IPS-20b (cell line): Measurements from ENCODE around the gene DENND4B.

Experiments used
- H3K27ac ChIP-seq: one replicate; pipeline ENCODE4 v1.5.1; 2013; ENCODE audit warnings: low read length
- H3K27me3 ChIP-seq: 2 replicates; pipeline ENCODE4 v1.6.1; 2013; ENCODE audit warnings: mild to moderate bottlenecking, low read length, inconsistent platforms; ENCODE audit not compliant: insufficient read depth
- H3K36me3 ChIP-seq: 2 replicates; pipeline ENCODE4 v1.6.1; 2013; ENCODE audit warnings: low read depth, mild to moderate bottlenecking, inconsistent platforms, low read length, moderate library complexity; ENCODE audit not compliant: insufficient read depth
- H3K4me1 ChIP-seq: 2 replicates; pipeline ENCODE4 v1.6.1; 2013; ENCODE audit warnings: mild to moderate bottlenecking, control low read depth, inconsistent platforms, low read length, moderate library complexity; ENCODE audit not compliant: insufficient read depth
- H3K4me3 ChIP-seq: 2 replicates; pipeline ENCODE4 v1.5.1; 2013; ENCODE audit warnings: mild to moderate bottlenecking, low read length, inconsistent platforms
- H3K9ac ChIP-seq: 2 replicates; pipeline ENCODE4 v1.6.1; 2013; ENCODE audit warnings: low read depth, mild to moderate bottlenecking, inconsistent platforms, low read length, moderate library complexity
- H3K9me3 ChIP-seq: 2 replicates; pipeline ENCODE4 v1.6.1; 2013; ENCODE audit warnings: mild to moderate bottlenecking, low read depth, low read length, inconsistent platforms; ENCODE audit not compliant: insufficient read depth

DENND4B gene

GRCh38 chr1:153888533-153888932, 58.0 kb downstream of the DENND4B start:
- no peaks in the 10 kb centered on the region for H3K9me3 ChIP-seq
- no peaks in the 10 kb centered on the region for H3K4me1 ChIP-seq
- peaks cover 19% of the 10 kb centered on the region for H3K36me3 ChIP-seq
- no peak overlapping the region for H3K4me3 ChIP-seq
- no peak overlapping the region for H3K27ac ChIP-seq
- no peak overlapping the region for H3K9ac ChIP-seq
- no peaks in the 10 kb centered on the region for H3K27me3 ChIP-seq

DNA sequence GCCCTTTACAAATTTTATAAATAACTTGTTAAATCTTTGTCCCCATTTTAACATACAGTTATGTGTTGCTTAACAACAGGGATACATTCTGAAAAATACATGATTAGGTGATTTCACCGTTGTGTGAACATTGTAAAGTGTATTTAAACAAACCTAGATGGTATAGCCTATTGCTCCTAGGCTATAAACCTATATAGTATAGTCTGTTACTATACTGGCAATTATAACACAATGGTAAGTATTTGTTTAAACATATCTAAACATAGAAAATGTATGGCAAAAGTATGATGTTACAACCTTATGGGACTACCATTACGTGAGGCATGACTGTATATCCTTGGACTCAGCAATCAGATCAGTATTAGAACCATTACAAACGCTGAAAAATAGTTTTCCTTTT, 60.4 kb downstream of the DENND4B start:
- no peak overlapping the region for H3K9ac ChIP-seq
- peaks cover 16% of the 10 kb centered on the region; the same call in 1 of the 2 replicates for H3K4me1 ChIP-seq
- no peaks in the 10 kb centered on the region for H3K27me3 ChIP-seq
- no peak overlapping the region for H3K27ac ChIP-seq
- H3K9me3 ChIP-seq = no peaks in the 10 kb centered on the region
- no peak overlapping the region for H3K4me3 ChIP-seq
- peaks cover 15% of the 10 kb centered on the region for H3K36me3 ChIP-seq

GRCh38 chr1:153883223-153883622, 63.3 kb downstream of the DENND4B start:
- H3K9ac ChIP-seq = no peak overlapping the region; the same call in 1 of the 2 replicates
- no peaks in the 10 kb centered on the region for H3K27me3 ChIP-seq
- H3K4me1 ChIP-seq = peaks cover 16% of the 10 kb centered on the region; the same call in 1 of the 2 replicates
- no peaks in the 10 kb centered on the region for H3K9me3 ChIP-seq
- H3K27ac ChIP-seq = no peak overlapping the region
- H3K4me3 ChIP-seq = no peak overlapping the region
- H3K36me3 ChIP-seq = peaks cover 11% of the 10 kb centered on the region

- Histone ChIP-seq H3K9me3 (no peaks in the 10 kb centered on the region), H3K27ac (peak overlapping the region; percentile 33)
Observed at GRCh38 chr1:153882296-153882912, 64.1 kb downstream of the DENND4B start.

DNA sequence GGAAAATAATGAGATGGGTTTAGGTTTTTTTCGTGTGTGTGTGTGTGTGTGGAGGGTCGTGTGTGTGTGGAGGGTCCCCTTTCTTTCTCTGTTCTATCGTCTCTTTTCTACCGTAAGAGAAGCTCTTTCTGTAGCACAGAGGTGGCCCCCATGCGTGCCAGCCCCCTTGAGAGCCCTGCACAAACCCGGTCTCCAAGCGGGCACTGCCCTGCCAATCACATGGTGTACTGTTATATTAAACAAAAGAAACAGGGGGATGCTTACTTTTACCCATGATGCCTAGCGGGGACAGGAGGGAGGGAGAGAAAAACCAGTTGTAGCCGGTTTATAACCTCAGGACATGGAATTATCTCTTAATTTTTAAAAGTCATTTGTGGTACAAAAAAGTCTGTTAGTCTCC, 64.8 kb downstream of the DENND4B start:
- peaks cover 9% of the 10 kb centered on the region; the same call in 1 of the 2 replicates for H3K36me3 ChIP-seq
- peaks cover 16% of the 10 kb centered on the region; the same call in 1 of the 2 replicates for H3K4me1 ChIP-seq
- H3K27ac ChIP-seq = peak overlapping the region; percentile 33
- H3K4me3 ChIP-seq = no peak overlapping the region
- H3K9ac ChIP-seq = peak overlapping the region; percentile 32; the same call in 1 of the 2 replicates
- no peaks in the 10 kb centered on the region for H3K27me3 ChIP-seq
- no peaks in the 10 kb centered on the region for H3K9me3 ChIP-seq

More at GRCh38 chr1:153882296-153882912, 64.1 kb downstream of the DENND4B start:
- no peaks in the 10 kb centered on the region for H3K27me3 ChIP-seq
- peak overlapping the region; percentile 32; the same call in 1 of the 2 replicates for H3K9ac ChIP-seq
- peaks cover 9% of the 10 kb centered on the region; the same call in 1 of the 2 replicates for H3K36me3 ChIP-seq
- no peak overlapping the region for H3K4me3 ChIP-seq
- peaks cover 16% of the 10 kb centered on the region; the same call in 1 of the 2 replicates for H3K4me1 ChIP-seq

GRCh38 chr1:153880962-153881361, 65.6 kb downstream of the DENND4B start:
- Histone ChIP-seq H3K36me3 (peaks cover 6% of the 10 kb centered on the region; the same call in 1 of the 2 replicates), H3K4me1 (peaks cover 16% of the 10 kb centered on the region; the same call in 1 of the 2 replicates), H3K4me3 (no peak overlapping the region), H3K27me3 (no peaks in the 10 kb centered on the region), H3K9ac (peak overlapping the region; percentile 32; the same call in 1 of the 2 replicates), H3K27ac (no peak overlapping the region), H3K9me3 (no peaks in the 10 kb centered on the region)

DNA sequence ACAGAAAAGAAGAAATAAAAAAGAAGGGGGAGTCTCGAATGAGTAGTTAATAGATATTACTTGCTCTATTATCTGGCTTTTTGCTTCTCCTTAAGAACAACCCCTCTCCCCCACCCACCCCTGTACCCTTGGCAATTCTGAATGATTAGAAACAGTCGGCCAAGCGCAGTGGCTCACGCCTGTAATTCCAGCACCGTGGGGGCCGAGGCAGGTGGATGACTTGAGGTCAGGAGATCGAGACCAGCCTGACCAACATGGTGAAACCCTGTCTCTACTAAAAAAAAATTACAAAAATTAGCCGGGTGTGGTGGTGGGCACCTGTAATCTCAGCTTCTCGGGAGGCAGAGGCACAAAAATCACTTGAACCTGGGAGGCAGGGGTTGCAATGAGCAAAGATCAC, 66.5 kb downstream of the DENND4B start:
- Histone ChIP-seq H3K9ac (no peak overlapping the region), H3K9me3 (no peaks in the 10 kb centered on the region), H3K4me1 (peaks cover 16% of the 10 kb centered on the region; the same call in 1 of the 2 replicates), H3K36me3 (peaks cover 5% of the 10 kb centered on the region; the same call in 1 of the 2 replicates), H3K27me3 (no peaks in the 10 kb centered on the region), H3K27ac (no peak overlapping the region), H3K4me3 (no peak overlapping the region)
